SK-N-SH (cell line): Measurements from ENCODE around the gene EXOC2.

Experiments used
- CHD2 ChIP-seq: fragments of 150-350 bp; IDR thresholded peaks from 2 replicates; pipeline ENCODE4 v1.6.1; 2018; ENCODE audit warnings: low read length; ENCODE audit not compliant: partially characterized antibody
- CTCF ChIP-seq: fragments of 200-600 bp; sonication (generic); IDR thresholded peaks from 2 replicates; pipeline ENCODE4 v1.6.1; 2017; ENCODE audit warnings: antibody characterized with exemption, mild to moderate bottlenecking, moderate library complexity
- EP300 ChIP-seq, 2 experiments: IDR thresholded peaks; 2 replicates each; pipeline versions ENCODE4 v1.4.0 to v1.6.1; 2012; ENCODE audit warnings: borderline replicate concordance in 1 of 2, low read depth in 1 of 2, low read length in 1 of 2
- EZH2phosphoT487 ChIP-seq: fragments of 200-600 bp; sonication (generic); IDR thresholded peaks from 2 replicates; pipeline ENCODE4 v1.6.1; 2017; ENCODE audit warnings: low read depth, mixed run types, mild to moderate bottlenecking, antibody characterized with exemption, moderate library complexity, borderline replicate concordance
- JUND ChIP-seq: IDR thresholded peaks from 2 replicates; pipeline ENCODE4 v1.4.0; 2012
- PBX3 ChIP-seq: IDR thresholded peaks from 2 replicates; pipeline ENCODE4; 2012
- RAD21 ChIP-seq: IDR thresholded peaks from 2 replicates; pipeline ENCODE4 v1.6.1; 2012; ENCODE audit warnings: mild to moderate bottlenecking, low read length
- TEAD4 ChIP-seq: IDR thresholded peaks from 2 replicates; pipeline ENCODE4 v1.4.0; 2012; ENCODE audit warnings: mild to moderate bottlenecking, borderline replicate concordance; ENCODE audit not compliant: insufficient read depth
- USF2 ChIP-seq: fragments of 150-350 bp; IDR thresholded peaks from 2 replicates; pipeline ENCODE4 v1.6.1; 2017; ENCODE audit warnings: antibody characterized with exemption, low read length, low read depth, borderline replicate concordance
- ZBTB33 ChIP-seq: IDR thresholded peaks from 2 replicates; pipeline ENCODE4 v1.4.0; 2012; ENCODE audit warnings: low read depth, borderline replicate concordance

GRCh38 chr6:683742-684440 is 9.0 kb downstream of the EXOC2 start:
- TF ChIP-seq EP300 (IDR thresholded peaks at IDR 0.05; ENCODE audit: borderline replicate concordance in 1 of 2, low read depth in 1 of 2, low read length in 1 of 2) (no peak), RAD21 (no peak), EZH2phosphoT487 (no peak), JUND (no peak), CTCF (no peak), USF2 (no peak), TEAD4 (no peak), CHD2 (peak; percentile 24), ZBTB33 (no peak), PBX3 (no peak)
